ENCODE measurements around the gene DCST1.

Gene DCST1

GRCh38 chr1:155057788-155058211 lies 24.2 kb downstream of the DCST1 start:
- DNase-seq = no peak

- no peak for DNase-seq
Observed at GRCh38 chr1:155060736-155061135, 27.1 kb downstream of the DCST1 start.

GRCh38 chr1:155061381-155062150 lies 27.9 kb downstream of the DCST1 start:
- peak; percentile 93 for DNase-seq

- DNase-seq = no peak
Observed at GRCh38 chr1:155062151-155062686, 28.6 kb downstream of the DCST1 start.

- peak; percentile 80 for DNase-seq
Observed at GRCh38 chr1:155062702-155063411, 29.2 kb downstream of the DCST1 start.

- DNase-seq = peak; percentile 82
Observed at GRCh38 chr1:155063550-155064110, 30.0 kb downstream of the DCST1 start, which contains the start of gene EFNA4. EFNA4 (plus strand) TSS chr1:155063740; CDS start chr1:155063824, 84 bp downstream.

GRCh38 chr1:155064111-155064831 lies 30.6 kb downstream of the DCST1 start:
- no peak for DNase-seq

- no peak for DNase-seq
Observed at GRCh38 chr1:155064832-155065429, 31.3 kb downstream of the DCST1 start.

GRCh38 chr1:155066777-155067176 lies 33.2 kb downstream of the DCST1 start:
- DNase-seq = no peak

- DNase-seq = no peak
Observed at GRCh38 chr1:155068599-155068998, 35.0 kb downstream of the DCST1 start.

- no peak for DNase-seq
Observed at GRCh38 chr1:155069551-155070157, 36.0 kb downstream of the DCST1 start.

- no peak for DNase-seq
Observed at GRCh38 chr1:155070158-155070621, 36.6 kb downstream of the DCST1 start.

- peak; percentile 84 for DNase-seq
Observed at GRCh38 chr1:155070721-155071569, 37.3 kb downstream of the DCST1 start.

- no peak for DNase-seq
Observed at GRCh38 chr1:155071701-155072100, 38.1 kb downstream of the DCST1 start.

GRCh38 chr1:155072531-155073289 lies 39.1 kb downstream of the DCST1 start:
- no peak for DNase-seq

GRCh38 chr1:155073377-155074242 lies 40.0 kb downstream of the DCST1 start:
- DNase-seq = no peak

GRCh38 chr1:155075535-155075934 lies 41.9 kb downstream of the DCST1 start:
- no peak for DNase-seq

- DNase-seq = no peak
Observed at GRCh38 chr1:155076371-155076770, 42.7 kb downstream of the DCST1 start.

- DNase-seq = no peak
Observed at GRCh38 chr1:155077346-155077745, 43.7 kb downstream of the DCST1 start.
